ENCODE measurements around the gene CRTC1. TPM values are rescaled to one million over a fixed set of nuclear protein-coding genes. Genes with fewer than 3 reads are reported as not detected.

Gene CRTC1
- total and polyA plus RNA-seq, 9 of the 15 experiments (the other 6 are each of a cell fraction or from before 2014, with no cell fraction given): 0.25 to 3.8 (median 1.2) TPM; not detected in 2

GRCh38 chr19:18660051-18660910 lies 23.2 kb upstream of the CRTC1 start:
- intact Hi-C loops (cut with micrococcal nuclease) (no loop called here), in situ Hi-C loops (cut with MboI) (no loop called here)
- Histone ChIP-seq H3K4me2 (ENCODE audit: insufficient read depth, low read length) (no peak overlapping the region), H3K36me3 (ENCODE audit: control insufficient read depth, insufficient read depth, low read length) (no peaks in the 10 kb centered on the region; the same call in 2 of the 3 replicates), H3K27ac (ENCODE audit: extremely low read depth, low read depth, low read length) (no peak overlapping the region), H3K9me3 (replicated peaks; ENCODE audit: control insufficient read depth, insufficient read depth, low read depth, low read length) (no peaks in the 10 kb centered on the region), H3K79me2 (ENCODE audit: control insufficient read depth, insufficient read depth, low read length) (no peaks in the 10 kb centered on the region), H3K4me1 (replicated peaks in 1 of 2; ENCODE audit: control insufficient read depth in 2 of 2, insufficient read depth in 2 of 2, low read length in 2 of 2) (peaks cover 7 to 58% of the 10 kb centered on the region in 2 experiments; a peak in 4 of 5 replicates), H2AFZ (ENCODE audit: low read depth, low read length) (no peak overlapping the region), H3K27me3 (ENCODE audit: control insufficient read depth in 2 of 2, insufficient read depth in 2 of 2, low read length in 2 of 2) (no peaks in the 10 kb centered on the region), H4K20me1 (replicated peaks; ENCODE audit: control insufficient read depth, insufficient read depth, low read length) (peaks cover 43% of the 10 kb centered on the region; the same call in 1 of the 2 replicates), H3K4me3 (no peak overlapping the region), H3K9ac (ENCODE audit: insufficient read depth in 1 of 2, low read depth in 2 of 2, low read length in 2 of 2) (peak overlapping the region in 1 of 2 experiments; percentile 74; a peak in 1 of 4 replicates), H3K9me1 (ENCODE audit: control insufficient read depth, insufficient read depth, low read length) (no peaks in the 10 kb centered on the region)
- CTCF ChIA-PET (ENCODE audit: low intra/inter-chr PET ratio): no interaction called here
- ATAC-seq (peak; percentile 67), DNase-seq (ENCODE audit: extremely low read depth in 1 of 4, low spot score in 3 of 4) (peak; percentile 60 to 71 (median 70)), FAIRE-seq (no peak)
- no TSS peak for BruUV-seq (replicated peaks)
- WGBS (ENCODE audit: insufficient coverage, low coverage, missing lambda C conversion rate): 41% methylated on average over 23 of the region's 37 CpGs
- POLR2A ChIA-PET: interaction anchor here (0.5 to 0.7 kb wide), 2 partner anchors 23 to 88 kb away, joined by 4 read pairs; no protein-coding TSS in a partner anchor
- TF ChIP-seq ZNF175 (CRISPR knock-in tag; IDR thresholded peaks at IDR 0.05; ENCODE audit: low read depth): 0 out of 2 replicates have a peak, but pooled peaks have one; percentile 33
- no peak; the same call in 1 of the 2 replicates for TF ChIP-seq TFAP4 (CRISPR knock-in tag; IDR thresholded peaks at IDR 0.05; ENCODE audit: borderline replicate concordance)
- TF ChIP-seq HNRNPL (IDR thresholded peaks at IDR 0.05; ENCODE audit: low read depth, low read length): no peak
- no peak for TF ChIP-seq ZNF121 (CRISPR knock-in tag; conservative IDR thresholded peaks at IDR 0.05)
- TF ChIP-seq, protein P1, sequence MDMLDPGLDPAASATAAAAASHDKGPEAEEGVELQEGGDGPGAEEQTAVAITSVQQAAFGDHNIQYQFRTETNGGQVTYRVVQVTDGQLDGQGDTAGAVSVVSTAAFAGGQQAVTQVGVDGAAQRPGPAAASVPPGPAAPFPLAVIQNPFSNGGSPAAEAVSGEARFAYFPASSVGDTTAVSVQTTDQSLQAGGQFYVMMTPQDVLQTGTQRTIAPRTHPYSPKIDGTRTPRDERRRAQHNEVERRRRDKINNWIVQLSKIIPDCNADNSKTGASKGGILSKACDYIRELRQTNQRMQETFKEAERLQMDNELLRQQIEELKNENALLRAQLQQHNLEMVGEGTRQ (CRISPR knock-in tag; IDR thresholded peaks at IDR 0.05): peak; percentile 62
- TF ChIP-seq CUX1 (CRISPR knock-in tag; IDR thresholded peaks at IDR 0.05): no peak
- no peak for TF ChIP-seq L3MBTL2 (IDR thresholded peaks at IDR 0.05)
- TF ChIP-seq XRCC4 (IDR thresholded peaks at IDR 0.05; ENCODE audit: extremely low read depth, insufficient read depth, insufficient read length): no peak
- TF ChIP-seq, protein P2, sequence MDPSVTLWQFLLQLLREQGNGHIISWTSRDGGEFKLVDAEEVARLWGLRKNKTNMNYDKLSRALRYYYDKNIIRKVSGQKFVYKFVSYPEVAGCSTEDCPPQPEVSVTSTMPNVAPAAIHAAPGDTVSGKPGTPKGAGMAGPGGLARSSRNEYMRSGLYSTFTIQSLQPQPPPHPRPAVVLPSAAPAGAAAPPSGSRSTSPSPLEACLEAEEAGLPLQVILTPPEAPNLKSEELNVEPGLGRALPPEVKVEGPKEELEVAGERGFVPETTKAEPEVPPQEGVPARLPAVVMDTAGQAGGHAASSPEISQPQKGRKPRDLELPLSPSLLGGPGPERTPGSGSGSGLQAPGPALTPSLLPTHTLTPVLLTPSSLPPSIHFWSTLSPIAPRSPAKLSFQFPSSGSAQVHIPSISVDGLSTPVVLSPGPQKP (CRISPR knock-in tag; IDR thresholded peaks at IDR 0.05): no peak
- TF ChIP-seq ELF1 (tag; IDR thresholded peaks at IDR 0.05): no peak
- TF ChIP-seq STAG1 (CRISPR knock-in tag; IDR thresholded peaks at IDR 0.05; ENCODE audit: borderline replicate concordance): no peak; the same call in 1 of the 2 replicates

Data from K562 (cell line).